Kidney (tissue), 14 donors: Measurements from ENCODE around the gene LHFPL3. TPM values are rescaled to one million over a fixed set of nuclear protein-coding genes. Genes with fewer than 3 reads are reported as not detected.
A peak's percentile ranks its signal among the peaks of the same experiment; 100 is the strongest.

Source experiments
- DNase-seq, 5 donors: peaks; one replicate each; pipeline ENCODE4 v3.0.0-alpha.2; 2013 to 2020
- FAIRE-seq: peaks from 2 replicates; lab custom pipeline; 2012; peaks lifted over from hg19 to GRCh38; lab: Jason Lieb, UNC
- H3K27ac ChIP-seq, 2 donors: one replicate each; pipeline ENCODE4 v1.7.0; 2013; ENCODE audit warnings: low read depth in 2 of 2, low read length in 2 of 2, inconsistent platforms in 1 of 2
- H3K27me3 ChIP-seq: one replicate; pipeline ENCODE4 v1.7.1; 2013; ENCODE audit warnings: low read length, inconsistent platforms; ENCODE audit not compliant: control insufficient read depth, insufficient read depth
- H3K36me3 ChIP-seq, 3 donors: one replicate each; pipeline versions ENCODE4 v1.7.0 to v1.7.1; 2013; ENCODE audit warnings: low read length in 3 of 3, control low read depth in 1 of 3, inconsistent platforms in 1 of 3; ENCODE audit not compliant: insufficient read depth in 3 of 3, control insufficient read depth in 2 of 3
- H3K4me1 ChIP-seq, 3 donors: one replicate each; pipeline versions ENCODE4 v1.7.0 to v1.7.1; 2013; ENCODE audit warnings: low read length in 3 of 3, inconsistent platforms in 1 of 3, low read depth in 1 of 3; ENCODE audit not compliant: control insufficient read depth in 2 of 3, insufficient read depth in 2 of 3
- H3K4me3 ChIP-seq, 3 donors: one replicate each; pipeline versions ENCODE4 v1.7.0 to v1.8.1; 2013; ENCODE audit warnings: low read length in 3 of 3, control low read depth in 1 of 3, inconsistent platforms in 1 of 3
- H3K9ac ChIP-seq, 3 donors: one replicate each; pipeline versions ENCODE4 v1.7.0 to v1.7.1; 2013; ENCODE audit warnings: low read length in 3 of 3, control low read depth in 1 of 3, inconsistent platforms in 1 of 3
- H3K9me3 ChIP-seq, 3 donors: one replicate each; pipeline versions ENCODE4 v1.7.0 to v1.7.1; 2013; ENCODE audit warnings: low read length in 3 of 3, control low read depth in 1 of 3, inconsistent platforms in 1 of 3; ENCODE audit not compliant: control insufficient read depth in 2 of 3, insufficient read depth in 1 of 3
- intact Hi-C: fragments of 100-400 bp; cut with DNase I; formaldehyde crosslinking; loops from one replicate; pipeline ENCODE4 v1.11.1; 2022
- polyA plus RNA-seq: library from polyadenylated mRNA; stranded (reverse); fragments of 350-450 nt; fragmentation: Illumina TruSeq; extraction: RNeasy Lipid Tissue Mini Kit (QIAGEN cat#74804); gene quantifications from one replicate; pipeline ENCODE4 v1.2.3, GENCODE V29; 2014; ENCODE audit warnings: low read depth, low replicate concordance; ENCODE audit not compliant: insufficient read depth
- total RNA-seq: library from RNA; stranded (reverse); fragmentation: NEBNext Ultra II Directional; extraction: Animal tissue kit (Norgen Biotek cat#: 25700); gene quantifications from one replicate; pipeline ENCODE4 v1.2.1, GENCODE V29; 2021
- TF ChIP-seq, protein P1 (sequence below): IDR thresholded peaks from 3 replicates; pipeline ENCODE4 v1.5.1; 2012; ENCODE audit warnings: mild to moderate bottlenecking, moderate library complexity, borderline replicate concordance; ENCODE audit not compliant: insufficient read depth; ENCODE audit errors: extremely low read depth
- donor health status: control.
- donor health status: control.
- donor health status: control.
- donor health status: control.
- donor health status: control.
- donor health status: DM: yes; HTN: yes; CAD: no.
- donor health status: Normal renal cell carcinoma (clear cell type).

LHFPL3 gene
- total and polyA plus RNA-seq, 2 donors from 2014 or later: not detected

GRCh38 chr7:104777301-104777800, 448.9 kb downstream of the LHFPL3 start:
- Histone ChIP-seq H3K36me3 (no peaks in the 10 kb centered on the region), H3K27me3 (no peaks in the 10 kb centered on the region), H3K9me3 (no peaks in the 10 kb centered on the region), H3K4me3 (no peak overlapping the region), H3K9ac (no peak overlapping the region), H3K4me1 (no peaks in the 10 kb centered on the region), H3K27ac (no peak overlapping the region)
- TF ChIP-seq, protein P1, sequence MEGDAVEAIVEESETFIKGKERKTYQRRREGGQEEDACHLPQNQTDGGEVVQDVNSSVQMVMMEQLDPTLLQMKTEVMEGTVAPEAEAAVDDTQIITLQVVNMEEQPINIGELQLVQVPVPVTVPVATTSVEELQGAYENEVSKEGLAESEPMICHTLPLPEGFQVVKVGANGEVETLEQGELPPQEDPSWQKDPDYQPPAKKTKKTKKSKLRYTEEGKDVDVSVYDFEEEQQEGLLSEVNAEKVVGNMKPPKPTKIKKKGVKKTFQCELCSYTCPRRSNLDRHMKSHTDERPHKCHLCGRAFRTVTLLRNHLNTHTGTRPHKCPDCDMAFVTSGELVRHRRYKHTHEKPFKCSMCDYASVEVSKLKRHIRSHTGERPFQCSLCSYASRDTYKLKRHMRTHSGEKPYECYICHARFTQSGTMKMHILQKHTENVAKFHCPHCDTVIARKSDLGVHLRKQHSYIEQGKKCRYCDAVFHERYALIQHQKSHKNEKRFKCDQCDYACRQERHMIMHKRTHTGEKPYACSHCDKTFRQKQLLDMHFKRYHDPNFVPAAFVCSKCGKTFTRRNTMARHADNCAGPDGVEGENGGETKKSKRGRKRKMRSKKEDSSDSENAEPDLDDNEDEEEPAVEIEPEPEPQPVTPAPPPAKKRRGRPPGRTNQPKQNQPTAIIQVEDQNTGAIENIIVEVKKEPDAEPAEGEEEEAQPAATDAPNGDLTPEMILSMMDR: no peak
- no peak for FAIRE-seq
- intact Hi-C loops: no loop called here
- DNase-seq: no peak

DNA sequence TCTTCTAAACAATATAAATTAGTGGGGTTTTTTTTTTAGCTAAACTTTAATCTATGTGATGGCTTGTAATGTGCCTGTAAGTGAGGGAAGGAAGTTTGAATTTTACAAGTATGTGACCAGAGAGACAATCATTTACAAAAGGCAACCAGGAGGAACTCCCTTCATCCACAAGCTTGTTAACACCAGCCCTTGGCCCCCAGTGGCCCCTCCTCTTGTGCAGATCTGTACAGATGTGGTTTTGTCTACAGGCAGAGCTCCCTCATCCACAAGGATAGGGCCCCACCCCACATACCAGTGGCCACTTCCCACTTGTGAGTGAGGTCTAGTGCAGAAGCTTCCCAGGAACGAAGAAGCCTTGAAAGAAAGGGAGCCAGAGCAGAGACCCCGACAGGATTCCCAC, 451.5 kb downstream of the LHFPL3 start:
- DNase-seq: peak in 1 of 5 donors; percentile 16
- no peak overlapping the region for H3K9ac ChIP-seq
- H3K4me3 ChIP-seq: no peak overlapping the region
- no peaks in the 10 kb centered on the region for H3K27me3 ChIP-seq
- intact Hi-C loops: no loop called here
- no peaks in the 10 kb centered on the region for H3K4me1 ChIP-seq
- H3K9me3 ChIP-seq: no peaks in the 10 kb centered on the region
- no peak for FAIRE-seq
- H3K27ac ChIP-seq: no peak overlapping the region
- no peaks in the 10 kb centered on the region for H3K36me3 ChIP-seq
- TF ChIP-seq, protein P1: no peak

DNA sequence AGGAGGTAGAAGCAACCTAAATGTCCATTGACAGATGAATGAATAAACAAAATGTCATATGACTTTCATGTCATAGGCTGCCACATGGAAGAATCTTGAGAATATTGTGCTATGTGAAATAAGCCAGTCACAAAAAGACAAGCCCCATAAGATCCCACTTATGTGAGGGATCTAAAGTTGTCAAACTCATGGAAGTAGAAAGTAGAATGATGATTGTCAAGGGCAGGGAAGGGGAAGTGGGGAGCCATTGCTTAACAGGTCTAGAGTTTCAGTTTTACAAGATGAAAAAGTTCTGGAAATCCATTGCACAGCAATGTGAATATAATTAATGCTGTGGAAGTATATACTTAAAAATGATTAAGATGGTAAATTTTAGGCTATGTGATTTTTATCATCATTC, 456.3 kb downstream of the LHFPL3 start:
- no peaks in the 10 kb centered on the region for H3K36me3 ChIP-seq
- DNase-seq (no peak), FAIRE-seq (no peak)
- TF ChIP-seq, protein P1: no peak
- H3K9me3 ChIP-seq: no peaks in the 10 kb centered on the region
- intact Hi-C loops: no loop called here
- no peaks in the 10 kb centered on the region for H3K4me1 ChIP-seq
- no peak overlapping the region for H3K4me3 ChIP-seq
- H3K27me3 ChIP-seq: no peaks in the 10 kb centered on the region
- H3K9ac ChIP-seq: no peak overlapping the region
- H3K27ac ChIP-seq: no peak overlapping the region

DNA sequence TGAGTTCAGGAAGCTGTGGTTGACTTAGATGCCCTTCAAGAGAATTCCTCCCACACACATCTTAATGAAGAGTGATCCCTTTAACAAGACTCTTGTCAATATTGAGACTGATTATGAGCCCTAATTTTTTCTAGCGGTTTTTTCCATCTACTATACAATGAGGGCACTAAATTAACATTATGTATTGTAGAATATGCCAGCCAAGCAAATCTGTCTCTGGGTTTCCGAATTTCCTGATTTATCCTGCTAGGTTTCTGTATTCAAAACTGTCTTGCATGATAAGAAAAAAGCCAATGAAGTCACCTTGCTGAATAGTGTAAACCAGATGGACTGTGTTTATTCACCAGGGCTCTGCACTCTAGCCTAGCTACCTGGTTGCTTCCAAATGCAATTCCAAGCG, 461.4 kb downstream of the LHFPL3 start:
- Histone ChIP-seq H3K27me3 (no peaks in the 10 kb centered on the region), H3K36me3 (no peaks in the 10 kb centered on the region), H3K27ac (no peak overlapping the region), H3K4me1 (no peaks in the 10 kb centered on the region), H3K4me3 (no peak overlapping the region), H3K9ac (no peak overlapping the region), H3K9me3 (no peaks in the 10 kb centered on the region)
- TF ChIP-seq, protein P1: no peak
- intact Hi-C loops: no loop called here
- no peak for FAIRE-seq
- no peak for DNase-seq
